Progenitor cell of endocrine pancreas (in vitro differentiated cells): ENCODE data around the gene STAT6. TPM values are rescaled to one million over a fixed set of nuclear protein-coding genes. Genes with fewer than 3 reads are reported as not detected.

Source experiments
- DNase-seq: peaks from one replicate; pipeline ENCODE4 v3.0.0; 2021; ENCODE audit warnings: low spot score; ENCODE audit not compliant: unreplicated experiment
- H3K27ac Mint-ChIP-seq: 2 replicates; pipeline ENCODE4 v1.8.0; 2021; ENCODE audit warnings: mild to moderate bottlenecking, moderate library complexity, mixed read lengths
- H3K27me3 Mint-ChIP-seq: 2 replicates; pipeline ENCODE4 v1.8.0; 2021; ENCODE audit warnings: mixed read lengths
- H3K36me3 Mint-ChIP-seq: 2 replicates; pipeline ENCODE4 v1.8.0; 2022; ENCODE audit warnings: mixed read lengths; ENCODE audit not compliant: insufficient read depth
- H3K4me1 Mint-ChIP-seq: 2 replicates; pipeline ENCODE4 v1.8.0; 2021; ENCODE audit warnings: low read depth, mixed read lengths
- H3K4me3 Mint-ChIP-seq: 2 replicates; pipeline ENCODE4 v1.8.0; 2021; ENCODE audit warnings: low read depth, mild to moderate bottlenecking, moderate library complexity, mixed read lengths
- H3K9me3 Mint-ChIP-seq: 2 replicates; pipeline ENCODE4 v1.8.0; 2021; ENCODE audit warnings: low read depth, mixed read lengths
- total RNA-seq: library from RNA; stranded (reverse); gene quantifications from 2 replicates; pipeline ENCODE4 v1.2.1, GENCODE V29; 2021
- TF ChIP-seq, protein P1 (sequence below): fragments of 200-600 bp; sonication (generic); IDR thresholded peaks from one replicate; pipeline ENCODE4 v1.5.0; 2021; ENCODE audit warnings: antibody characterized with exemption, mild to moderate bottlenecking; ENCODE audit not compliant: unreplicated experiment

STAT6 gene
- total RNA-seq, 1 donor from 2014 or later, result 130 TPM

DNA sequence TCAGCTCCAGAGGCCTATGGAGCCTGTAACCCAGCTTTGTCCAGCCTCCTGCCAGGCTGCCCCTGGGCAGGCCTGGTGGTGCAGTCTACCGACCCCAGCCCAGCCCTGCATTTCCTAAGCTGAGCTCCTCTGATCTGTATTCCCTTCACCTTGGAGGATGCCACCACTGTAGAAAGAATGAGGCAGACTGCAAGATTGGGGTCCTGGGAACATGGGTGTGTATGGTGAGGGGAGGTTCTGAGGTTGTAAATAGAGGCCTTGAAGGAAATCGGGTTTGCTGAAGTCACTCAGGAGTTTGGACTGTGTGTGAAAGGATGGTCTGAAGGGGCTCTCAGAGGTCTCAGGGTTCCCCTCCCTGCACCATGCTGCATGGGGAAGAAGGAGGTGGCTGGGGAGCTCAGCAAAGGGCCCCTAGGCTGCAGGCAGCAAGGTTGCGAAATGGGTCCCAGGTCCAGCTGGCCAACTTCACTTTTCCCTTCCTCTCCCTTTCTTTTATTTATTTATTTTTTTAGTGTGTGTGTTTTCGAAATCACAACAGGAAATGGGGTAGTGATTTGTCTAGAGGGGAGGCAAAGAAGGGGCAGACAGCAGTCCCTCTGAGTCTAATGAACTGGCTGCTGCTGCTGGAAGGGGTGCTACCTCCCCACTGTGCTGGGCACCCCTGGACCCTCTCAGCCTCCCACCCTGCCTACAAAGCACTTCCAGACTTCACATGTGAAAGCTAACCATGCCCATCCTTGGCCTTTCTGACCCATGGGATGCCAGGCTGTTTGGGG, 37.5 kb upstream of the STAT6 start:
- no peak for DNase-seq
- TF ChIP-seq, protein P1, sequence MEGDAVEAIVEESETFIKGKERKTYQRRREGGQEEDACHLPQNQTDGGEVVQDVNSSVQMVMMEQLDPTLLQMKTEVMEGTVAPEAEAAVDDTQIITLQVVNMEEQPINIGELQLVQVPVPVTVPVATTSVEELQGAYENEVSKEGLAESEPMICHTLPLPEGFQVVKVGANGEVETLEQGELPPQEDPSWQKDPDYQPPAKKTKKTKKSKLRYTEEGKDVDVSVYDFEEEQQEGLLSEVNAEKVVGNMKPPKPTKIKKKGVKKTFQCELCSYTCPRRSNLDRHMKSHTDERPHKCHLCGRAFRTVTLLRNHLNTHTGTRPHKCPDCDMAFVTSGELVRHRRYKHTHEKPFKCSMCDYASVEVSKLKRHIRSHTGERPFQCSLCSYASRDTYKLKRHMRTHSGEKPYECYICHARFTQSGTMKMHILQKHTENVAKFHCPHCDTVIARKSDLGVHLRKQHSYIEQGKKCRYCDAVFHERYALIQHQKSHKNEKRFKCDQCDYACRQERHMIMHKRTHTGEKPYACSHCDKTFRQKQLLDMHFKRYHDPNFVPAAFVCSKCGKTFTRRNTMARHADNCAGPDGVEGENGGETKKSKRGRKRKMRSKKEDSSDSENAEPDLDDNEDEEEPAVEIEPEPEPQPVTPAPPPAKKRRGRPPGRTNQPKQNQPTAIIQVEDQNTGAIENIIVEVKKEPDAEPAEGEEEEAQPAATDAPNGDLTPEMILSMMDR, result no peak
- no peak overlapping the region for H3K27ac Mint-ChIP-seq
- H3K27me3 Mint-ChIP-seq, result no peaks in the 10 kb centered on the region
- H3K9me3 Mint-ChIP-seq, result no peaks in the 10 kb centered on the region
- H3K4me3 Mint-ChIP-seq, result no peak overlapping the region
- peaks cover 17% of the 10 kb centered on the region for H3K36me3 Mint-ChIP-seq
- H3K4me1 Mint-ChIP-seq, result peaks cover 40% of the 10 kb centered on the region

DNA sequence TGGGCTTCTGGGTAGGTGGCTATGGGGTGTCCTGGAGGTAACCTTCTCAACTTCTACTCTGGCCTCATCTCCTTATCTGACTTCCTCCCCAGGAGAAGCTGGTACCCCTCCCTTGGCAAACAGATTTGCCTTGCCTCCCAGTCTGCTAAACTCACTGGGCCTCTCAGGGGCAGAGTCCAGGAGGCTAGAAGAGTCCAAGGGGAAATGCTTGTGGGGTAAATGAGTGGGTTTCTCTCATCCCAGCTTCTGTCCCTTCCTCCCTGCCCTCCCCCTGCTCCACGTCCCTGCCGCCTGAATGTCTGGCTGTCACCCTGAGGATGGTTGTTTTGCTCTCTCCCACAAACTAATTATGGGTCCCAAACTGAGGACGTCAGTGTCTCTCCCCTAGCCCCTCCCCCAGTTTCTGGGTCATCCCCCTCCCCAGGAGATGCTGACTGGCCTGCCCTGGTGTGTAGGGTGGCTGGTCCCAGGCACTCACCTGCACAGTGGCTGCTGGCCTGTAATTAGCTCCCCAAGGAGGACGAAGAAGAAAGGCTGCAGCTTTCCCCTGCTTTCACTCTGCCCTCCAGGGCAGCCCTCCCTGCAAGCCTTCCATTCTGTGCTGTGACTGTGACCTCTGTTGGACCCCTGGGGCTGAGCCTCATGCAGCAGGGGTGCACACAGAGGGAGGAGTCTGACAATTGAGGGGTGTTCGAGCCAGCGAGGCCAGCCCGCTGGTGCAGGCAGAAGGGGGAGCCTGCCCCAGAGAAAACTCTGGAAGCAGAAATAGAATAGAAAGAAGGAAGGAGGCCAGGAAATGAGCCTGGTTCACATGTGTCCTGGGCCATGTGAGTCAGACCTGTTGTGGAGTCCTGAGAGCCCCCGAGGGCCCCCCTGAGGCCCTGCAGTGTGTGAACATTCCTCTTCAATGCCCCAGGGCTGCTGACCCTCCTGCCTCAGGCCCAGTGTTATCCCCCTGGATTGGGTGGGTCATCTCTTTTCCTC, 36.1 kb upstream of the STAT6 start, which contains the start of gene LRP1-AS:
Gene LRP1-AS (minus strand): TSS at position 659 of the 984 bp plus-strand sequence.
- Mint-ChIP-seq H3K4me1 (peaks cover 45% of the 10 kb centered on the region), H3K36me3 (peaks cover 19% of the 10 kb centered on the region)
- TF ChIP-seq, protein P1, result no peak

DNA sequence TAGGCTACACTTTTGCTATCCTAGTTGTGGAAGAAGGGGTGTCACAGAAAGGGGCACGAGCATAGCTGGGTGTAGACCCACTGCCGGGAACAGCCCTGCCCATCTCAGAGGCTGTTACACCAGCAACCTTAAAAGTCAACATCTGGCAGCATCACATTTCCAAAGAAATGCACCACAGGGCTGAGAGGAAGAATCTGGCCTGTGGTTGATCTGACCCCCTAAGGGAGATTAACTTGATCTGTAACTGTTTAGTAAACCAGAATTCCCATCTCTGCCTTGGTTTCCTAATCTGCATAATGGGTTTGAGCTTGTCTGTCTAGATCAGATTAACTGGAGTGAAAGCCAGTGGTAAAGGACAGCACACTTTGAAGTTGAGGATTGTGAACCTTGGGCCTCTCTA, 34.9 kb upstream of the STAT6 start:
- H3K27me3 Mint-ChIP-seq, result no peaks in the 10 kb centered on the region
- peaks cover 17% of the 10 kb centered on the region for H3K36me3 Mint-ChIP-seq
- TF ChIP-seq, protein P1, result no peak
- no peaks in the 10 kb centered on the region for H3K9me3 Mint-ChIP-seq
- no peak for DNase-seq
- peaks cover 45% of the 10 kb centered on the region for H3K4me1 Mint-ChIP-seq
- no peak overlapping the region for H3K4me3 Mint-ChIP-seq
- no peak overlapping the region for H3K27ac Mint-ChIP-seq

More for the DNA sequence above, 36.1 kb upstream of the STAT6 start, which contains the start of gene LRP1-AS:
- Mint-ChIP-seq H3K27me3 (no peaks in the 10 kb centered on the region), H3K9me3 (no peaks in the 10 kb centered on the region), H3K27ac (peak within 1 kb of the TSS; percentile 56), H3K4me3 (no peak within 1 kb of the TSS)
- no peak for DNase-seq

DNA sequence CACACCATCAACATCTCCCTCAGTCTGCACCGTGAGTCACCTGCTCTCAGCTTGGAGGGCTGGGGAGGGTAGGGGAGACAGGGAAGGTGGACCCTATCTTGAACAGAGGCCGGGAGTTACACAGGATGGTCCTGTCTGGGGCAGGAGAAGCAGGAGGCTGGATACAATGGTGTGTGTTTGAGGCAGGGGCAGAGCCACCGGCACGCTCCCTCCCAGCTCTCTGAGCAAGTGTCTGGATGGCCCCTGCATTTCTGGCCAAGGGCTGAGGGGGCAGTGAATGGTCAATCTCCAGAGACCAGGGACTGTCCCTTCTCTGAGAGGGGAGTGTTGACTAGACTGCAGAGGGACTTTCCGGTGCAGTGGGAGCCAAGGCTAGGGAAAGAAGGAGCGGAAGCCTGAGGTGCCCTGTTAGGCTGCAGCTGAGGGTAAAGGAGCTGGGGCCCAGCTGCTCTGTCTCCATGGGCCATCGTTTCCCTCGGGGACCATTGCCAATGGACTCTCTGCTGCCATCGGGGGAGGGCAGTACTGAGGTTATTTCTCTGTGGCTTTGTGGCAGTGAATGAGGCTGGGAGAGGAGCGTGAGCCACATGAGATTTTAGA, 34.4 kb upstream of the STAT6 start:
- TF ChIP-seq, protein P1, result no peak
- Mint-ChIP-seq H3K27ac (no peak overlapping the region), H3K4me3 (no peak overlapping the region), H3K4me1 (peaks cover 43% of the 10 kb centered on the region), H3K36me3 (peaks cover 17% of the 10 kb centered on the region), H3K9me3 (no peaks in the 10 kb centered on the region), H3K27me3 (no peaks in the 10 kb centered on the region)
- DNase-seq, result no peak

DNA sequence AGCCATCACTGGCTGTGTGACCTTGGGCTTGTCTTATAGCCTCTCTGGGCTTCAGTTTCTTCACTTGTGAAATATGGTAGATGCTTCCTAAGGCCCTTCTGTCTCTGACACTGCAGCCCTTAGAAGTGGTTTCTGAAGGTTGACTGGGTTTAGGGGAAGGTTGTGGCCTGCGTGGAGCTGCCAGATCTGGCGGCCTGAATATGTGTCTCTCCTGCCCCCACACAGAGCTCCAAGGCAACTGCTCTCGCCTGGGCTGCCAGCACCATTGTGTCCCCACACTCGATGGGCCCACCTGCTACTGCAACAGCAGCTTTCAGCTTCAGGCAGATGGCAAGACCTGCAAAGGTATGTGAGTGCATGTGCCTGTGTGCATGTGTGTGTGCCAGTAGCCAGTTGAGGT, 32.3 kb upstream of the STAT6 start:
- H3K4me1 Mint-ChIP-seq, result peaks cover 25% of the 10 kb centered on the region
- TF ChIP-seq, protein P1, result no peak
- H3K27me3 Mint-ChIP-seq, result no peaks in the 10 kb centered on the region
- no peak overlapping the region for H3K4me3 Mint-ChIP-seq
- DNase-seq, result no peak
- no peak overlapping the region for H3K27ac Mint-ChIP-seq
- H3K9me3 Mint-ChIP-seq, result no peaks in the 10 kb centered on the region
- peaks cover 27% of the 10 kb centered on the region for H3K36me3 Mint-ChIP-seq
